ENCODE data around the gene CTNNA2. TPM values are rescaled to one million over a fixed set of nuclear protein-coding genes. Genes with fewer than 3 reads are reported as not detected.

The CTNNA2 gene
- total RNA-seq, 1 donor from 2014 or later: 2.9 TPM

DNA sequence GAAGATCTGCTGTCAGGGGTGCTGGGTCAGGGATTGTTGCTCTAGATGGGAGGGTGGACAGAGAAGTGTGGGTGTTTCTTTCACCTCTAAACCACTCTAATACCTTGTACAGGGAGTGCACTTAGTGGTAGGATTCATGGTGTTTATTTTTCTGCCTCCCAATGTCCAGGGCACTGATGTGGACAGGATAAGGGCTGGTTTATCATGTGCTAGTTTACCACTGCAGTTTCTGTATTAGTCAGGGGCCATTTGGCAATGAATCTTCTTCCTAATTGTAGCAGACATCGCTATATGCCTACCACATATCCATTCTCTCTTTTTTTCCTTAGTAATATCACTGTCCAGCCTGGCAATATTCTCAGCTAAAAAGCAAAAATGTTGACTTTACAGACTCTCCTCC, 842.0 kb downstream of the CTNNA2 start:
- intact Hi-C loops (cut with DNase I): no loop called here
- no peaks in the 10 kb centered on the region for H3K27me3 ChIP-seq
- no peak overlapping the region for H3K4me3 ChIP-seq
- DNase-seq (ENCODE audit: extremely low spot score in 2 of 2): no peak
- H3K36me3 ChIP-seq: no peaks in the 10 kb centered on the region
- TF ChIP-seq, protein P1, sequence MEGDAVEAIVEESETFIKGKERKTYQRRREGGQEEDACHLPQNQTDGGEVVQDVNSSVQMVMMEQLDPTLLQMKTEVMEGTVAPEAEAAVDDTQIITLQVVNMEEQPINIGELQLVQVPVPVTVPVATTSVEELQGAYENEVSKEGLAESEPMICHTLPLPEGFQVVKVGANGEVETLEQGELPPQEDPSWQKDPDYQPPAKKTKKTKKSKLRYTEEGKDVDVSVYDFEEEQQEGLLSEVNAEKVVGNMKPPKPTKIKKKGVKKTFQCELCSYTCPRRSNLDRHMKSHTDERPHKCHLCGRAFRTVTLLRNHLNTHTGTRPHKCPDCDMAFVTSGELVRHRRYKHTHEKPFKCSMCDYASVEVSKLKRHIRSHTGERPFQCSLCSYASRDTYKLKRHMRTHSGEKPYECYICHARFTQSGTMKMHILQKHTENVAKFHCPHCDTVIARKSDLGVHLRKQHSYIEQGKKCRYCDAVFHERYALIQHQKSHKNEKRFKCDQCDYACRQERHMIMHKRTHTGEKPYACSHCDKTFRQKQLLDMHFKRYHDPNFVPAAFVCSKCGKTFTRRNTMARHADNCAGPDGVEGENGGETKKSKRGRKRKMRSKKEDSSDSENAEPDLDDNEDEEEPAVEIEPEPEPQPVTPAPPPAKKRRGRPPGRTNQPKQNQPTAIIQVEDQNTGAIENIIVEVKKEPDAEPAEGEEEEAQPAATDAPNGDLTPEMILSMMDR (IDR thresholded peaks at IDR 0.05): no peak
- no peaks in the 10 kb centered on the region for H3K9me3 ChIP-seq
- H3K27ac ChIP-seq: no peak overlapping the region
- H3K4me1 ChIP-seq: no peaks in the 10 kb centered on the region

DNA sequence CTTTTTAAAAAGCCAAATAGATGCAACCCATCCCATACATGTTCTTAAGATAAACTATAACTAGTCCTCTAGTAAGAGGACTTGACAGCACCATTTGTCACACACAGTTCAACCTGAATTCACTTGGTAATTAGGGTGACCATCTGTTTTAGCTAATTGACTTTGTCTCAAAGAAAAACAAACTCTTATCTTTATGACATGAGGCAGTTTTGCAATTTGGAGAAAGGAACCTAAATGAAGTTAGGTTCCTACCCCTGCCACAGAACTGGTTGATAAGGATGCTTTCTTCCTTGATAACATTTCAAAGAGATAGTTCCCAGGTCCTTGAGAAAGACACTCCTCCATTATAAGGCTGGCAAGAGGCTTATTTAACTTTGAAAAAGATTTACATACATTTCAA, 849.1 kb downstream of the CTNNA2 start:
- H3K27me3 ChIP-seq: no peaks in the 10 kb centered on the region
- no peaks in the 10 kb centered on the region for H3K9me3 ChIP-seq
- no peak overlapping the region for H3K4me3 ChIP-seq
- H3K27ac ChIP-seq: no peak overlapping the region
- DNase-seq (ENCODE audit: extremely low spot score in 2 of 2): no peak
- no peaks in the 10 kb centered on the region for H3K36me3 ChIP-seq
- TF ChIP-seq POLR2AphosphoS5 (IDR thresholded peaks at IDR 0.05; ENCODE audit: insufficient read depth in 1 of 2, low read depth in 1 of 2) (no peak), POLR2A (IDR thresholded peaks at IDR 0.05) (no peak)
- TF ChIP-seq, protein P1 (IDR thresholded peaks at IDR 0.05): no peak
- H3K4me1 ChIP-seq: no peaks in the 10 kb centered on the region
- intact Hi-C loops (cut with DNase I): no loop called here

DNA sequence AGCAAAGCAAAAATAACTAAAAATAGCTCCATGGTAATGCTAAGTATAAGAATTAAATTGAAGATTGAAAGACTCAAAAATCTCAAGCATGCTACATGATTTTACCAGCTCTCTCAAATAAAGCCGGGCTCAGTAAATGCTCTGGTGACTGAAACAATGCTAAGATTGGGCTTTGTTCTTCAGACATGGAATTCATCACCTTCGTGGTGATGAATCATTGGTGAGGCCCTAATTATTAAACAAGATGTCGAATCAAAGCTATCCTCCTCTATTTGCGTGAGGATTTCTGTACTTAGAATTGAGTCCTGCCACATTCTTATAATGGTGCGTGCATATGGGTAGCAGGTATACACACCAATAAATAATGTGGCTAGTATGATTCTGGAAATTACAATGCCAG, 850.5 kb downstream of the CTNNA2 start:
- H3K9me3 ChIP-seq: no peaks in the 10 kb centered on the region
- H3K36me3 ChIP-seq: no peaks in the 10 kb centered on the region
- no peaks in the 10 kb centered on the region for H3K27me3 ChIP-seq
- TF ChIP-seq, protein P1 (IDR thresholded peaks at IDR 0.05): no peak
- no peak for TF ChIP-seq POLR2A (IDR thresholded peaks at IDR 0.05)
- TF ChIP-seq POLR2AphosphoS5 (IDR thresholded peaks at IDR 0.05; ENCODE audit: insufficient read depth in 1 of 2, low read depth in 1 of 2): no peak
- no peak for DNase-seq (ENCODE audit: extremely low spot score in 2 of 2)
- H3K4me1 ChIP-seq: no peaks in the 10 kb centered on the region
- intact Hi-C loops (cut with DNase I): no loop called here
- H3K27ac ChIP-seq: no peak overlapping the region
- H3K4me3 ChIP-seq: no peak overlapping the region

DNA sequence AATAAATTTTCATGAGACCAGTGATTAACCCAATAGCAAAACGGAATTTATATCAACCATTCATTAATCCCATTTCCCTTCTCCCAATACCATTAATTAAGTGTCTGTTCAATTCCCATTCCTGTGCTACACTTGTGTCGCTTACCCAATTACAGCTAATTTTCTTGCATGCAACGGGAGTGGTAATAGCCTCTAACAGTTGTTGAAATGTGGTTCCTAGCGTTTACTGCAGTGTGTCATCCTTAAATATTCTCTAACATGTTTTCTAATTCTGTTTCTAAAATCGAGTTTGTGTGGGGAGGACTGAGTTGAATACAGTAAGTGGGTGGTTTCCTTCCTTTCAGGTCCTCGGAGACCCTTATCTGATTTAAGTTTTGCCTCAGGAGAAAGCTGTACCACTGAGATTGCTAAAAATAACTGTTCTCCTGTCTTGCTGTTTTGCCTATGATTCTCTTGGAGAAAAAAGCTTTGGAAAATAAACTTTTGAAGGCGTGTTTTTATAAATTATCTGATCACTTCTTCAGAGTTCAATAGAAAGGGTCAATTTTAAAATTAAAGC, 851.0 kb downstream of the CTNNA2 start:
- intact Hi-C loops (cut with DNase I): no loop called here
- DNase-seq (ENCODE audit: extremely low spot score in 2 of 2): no peak
- H3K4me3 ChIP-seq: no peak overlapping the region
- H3K9me3 ChIP-seq: no peaks in the 10 kb centered on the region
- no peaks in the 10 kb centered on the region for H3K36me3 ChIP-seq
- H3K27ac ChIP-seq: no peak overlapping the region
- no peaks in the 10 kb centered on the region for H3K4me1 ChIP-seq
- TF ChIP-seq POLR2A (IDR thresholded peaks at IDR 0.05): no peak
- TF ChIP-seq, protein P1 (IDR thresholded peaks at IDR 0.05): no peak
- no peak for TF ChIP-seq POLR2AphosphoS5 (IDR thresholded peaks at IDR 0.05; ENCODE audit: insufficient read depth in 1 of 2, low read depth in 1 of 2)
- no peaks in the 10 kb centered on the region for H3K27me3 ChIP-seq

DNA sequence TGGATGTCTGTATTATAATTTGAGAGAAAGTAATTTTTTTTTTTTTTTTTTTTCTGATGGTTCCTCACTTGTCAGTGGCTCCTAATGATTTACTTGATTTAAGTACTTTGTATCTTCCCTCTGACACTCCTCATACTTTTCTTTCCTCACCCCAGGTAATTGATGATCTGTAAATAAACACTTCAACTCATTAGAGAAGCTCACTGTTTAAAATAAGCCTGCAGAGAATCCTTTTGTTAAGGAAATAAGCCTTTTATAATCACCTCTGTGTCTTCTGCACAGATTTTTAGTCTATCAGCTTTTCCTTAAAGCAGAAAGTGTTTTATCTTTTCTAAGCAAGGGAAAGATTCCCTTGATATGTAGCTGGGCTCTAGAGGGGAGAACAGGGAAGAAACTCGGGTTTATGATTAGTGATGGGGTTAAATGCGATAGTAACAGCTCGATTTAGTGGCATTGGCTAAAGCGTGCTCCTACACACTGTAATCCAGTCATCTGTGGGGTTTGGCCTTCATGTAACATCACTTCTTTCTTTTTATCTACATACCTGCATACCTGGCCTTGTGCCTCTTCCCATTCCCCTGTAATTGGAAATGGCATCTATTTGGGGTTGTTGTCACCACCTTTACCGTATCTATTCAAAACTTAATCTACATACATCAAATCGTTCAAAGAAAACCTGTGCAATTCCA, 851.8 kb downstream of the CTNNA2 start:
- H3K4me3 ChIP-seq: no peak overlapping the region
- H3K4me1 ChIP-seq: no peaks in the 10 kb centered on the region
- no peaks in the 10 kb centered on the region for H3K27me3 ChIP-seq
- intact Hi-C loops (cut with DNase I): no loop called here
- TF ChIP-seq, protein P1 (IDR thresholded peaks at IDR 0.05): no peak
- TF ChIP-seq POLR2AphosphoS5 (IDR thresholded peaks at IDR 0.05; ENCODE audit: insufficient read depth in 1 of 2, low read depth in 1 of 2) (no peak), POLR2A (IDR thresholded peaks at IDR 0.05) (no peak)
- no peaks in the 10 kb centered on the region for H3K9me3 ChIP-seq
- no peak overlapping the region for H3K27ac ChIP-seq
- DNase-seq (ENCODE audit: extremely low spot score in 2 of 2): no peak
- no peaks in the 10 kb centered on the region for H3K36me3 ChIP-seq

Measured in vagina (tissue), 2 donors.